Endothelial cell of umbilical vein (primary cell): ENCODE measurements around the gene SCD. TPM values are rescaled to one million over a fixed set of nuclear protein-coding genes. Genes with fewer than 3 reads are reported as not detected.

Experiments
- BruUV-seq: library from RNA; stranded (reverse); fragments of 400-500 nt; replicated peaks from 2 replicates; lab custom pipeline; 2021; lab: Mats Ljungman, UMichigan
- CTCF ChIA-PET: fragments of 300-600, 350-600 bp; sonication (Branson Sonifier 250); formaldehyde crosslinking; loops from one replicate; lab custom pipeline; 2021; ENCODE audit warnings: antibody characterized with exemption, inconsistent platforms; lab: Charles Lee
- POLR2A ChIA-PET: fragments of 300-600, 350-600 bp; sonication (Branson Sonifier 250); formaldehyde crosslinking; loops from one replicate; lab custom pipeline; 2021; ENCODE audit warnings: antibody characterized with exemption, inconsistent platforms; lab: Charles Lee
- DNase-seq: peaks from one replicate; pipeline ENCODE4 v3.0.0-alpha.2; 2011; ENCODE audit warnings: low read depth, low spot score
- FAIRE-seq: peaks from 2 replicates; lab custom pipeline; 2011; peaks lifted over from hg19 to GRCh38; lab: Jason Lieb, UNC
- H2AFZ ChIP-seq: 2 replicates; pipeline ENCODE4 v1.6.0; 2012; ENCODE audit warnings: low read depth, low read length, control low read depth, inconsistent platforms
- H3K27ac ChIP-seq: 2 replicates; pipeline ENCODE4 v1.5.1; 2011; ENCODE audit warnings: low read depth, mild to moderate bottlenecking, control low read depth, low read length, moderate library complexity; ENCODE audit not compliant: insufficient read depth
- H3K27me3 ChIP-seq, 2 experiments: 2 replicates each; pipeline versions ENCODE4 v1.6.0 to v1.6.1; 2011; ENCODE audit warnings: low read length in 2 of 2, mixed read lengths in 1 of 2; ENCODE audit not compliant: control insufficient read depth in 2 of 2, insufficient read depth in 2 of 2
- H3K36me3 ChIP-seq, 2 experiments: 2 replicates in 1 of 2; 3 replicates in 1 of 2; pipeline ENCODE4 v1.5.1; 2011; ENCODE audit warnings: low read length in 2 of 2, mild to moderate bottlenecking in 1 of 2, moderate library complexity in 1 of 2; ENCODE audit not compliant: control insufficient read depth in 2 of 2, insufficient read depth in 2 of 2; ENCODE audit errors: extremely low read depth in 1 of 2
- H3K4me1 ChIP-seq: 3 replicates; pipeline ENCODE4 v1.5.1; 2011; ENCODE audit warnings: mild to moderate bottlenecking, low read length; ENCODE audit not compliant: control insufficient read depth, insufficient read depth; ENCODE audit errors: extremely low read depth
- H3K4me2 ChIP-seq: 2 replicates; pipeline ENCODE4 v1.6.1; 2011; ENCODE audit warnings: low read length, control low read depth, mixed read lengths; ENCODE audit not compliant: insufficient read depth
- H3K4me3 ChIP-seq, 3 experiments: fragments of 200-600 bp in 1 of 3; sonication (generic), shearing (Covaris generic) in 1 of 3; replicated peaks in 1 of 3; 2 replicates each; pipeline ENCODE4 v1.5.1; 2011 to 2016; ENCODE audit warnings: control low read depth in 3 of 3, low read length in 3 of 3, mild to moderate bottlenecking in 2 of 3, inconsistent platforms in 1 of 3, low read depth in 1 of 3, moderate library complexity in 1 of 3; ENCODE audit not compliant: insufficient read depth in 1 of 3
- H3K79me2 ChIP-seq: 2 replicates; pipeline ENCODE4 v1.6.0; 2012; ENCODE audit warnings: low read length, inconsistent platforms; ENCODE audit not compliant: control insufficient read depth, insufficient read depth
- H3K9ac ChIP-seq: replicated peaks from 2 replicates; pipeline ENCODE3; 2011; ENCODE audit warnings: low read length, control low read depth; ENCODE audit not compliant: insufficient read depth; ENCODE audit errors: extremely low read depth
- H3K9me1 ChIP-seq: replicated peaks from 3 replicates; pipeline ENCODE4 v1.6.0; 2011; ENCODE audit warnings: mild to moderate bottlenecking, low read length; ENCODE audit not compliant: control insufficient read depth, insufficient read depth; ENCODE audit errors: extremely low read depth
- H3K9me3 ChIP-seq: replicated peaks from 2 replicates; pipeline ENCODE4 v1.5.1; 2012; ENCODE audit warnings: low read length, inconsistent platforms; ENCODE audit not compliant: control insufficient read depth, insufficient read depth
- H4K20me1 ChIP-seq: replicated peaks from 2 replicates; pipeline ENCODE3; 2011; ENCODE audit warnings: mild to moderate bottlenecking, low read length; ENCODE audit not compliant: control insufficient read depth, insufficient read depth; ENCODE audit errors: extremely low read depth
- CTCF ChIP-seq, 2 donors: IDR thresholded peaks; 1 replicate in 1 of 2; 2 replicates in 1 of 2; pipeline ENCODE4 v1.5.1; 2011; ENCODE audit warnings: low read length in 2 of 2, mild to moderate bottlenecking in 2 of 2, moderate library complexity in 2 of 2, control low read depth in 1 of 2, inconsistent platforms in 1 of 2, low read depth in 1 of 2; ENCODE audit not compliant: insufficient read depth in 1 of 2; ENCODE audit errors: extremely low read depth in 1 of 2
- EZH2 ChIP-seq: IDR thresholded peaks from 2 replicates; pipeline ENCODE4 v1.6.1; 2012; ENCODE audit warnings: borderline replicate concordance, low read depth, mild to moderate bottlenecking, moderate library complexity, low read length, inconsistent platforms; ENCODE audit not compliant: severe bottlenecking
- FOS ChIP-seq: IDR thresholded peaks from 2 replicates; pipeline ENCODE4 v1.6.1; 2011; ENCODE audit warnings: mild to moderate bottlenecking, low read length, moderate library complexity, borderline replicate concordance; ENCODE audit not compliant: insufficient read depth
- GATA2 ChIP-seq: IDR thresholded peaks from 2 replicates; pipeline ENCODE4 v1.7.0; 2011; ENCODE audit warnings: low read depth, mild to moderate bottlenecking, moderate library complexity, mixed read lengths, low read length; ENCODE audit not compliant: insufficient read length, insufficient read depth
- JUN ChIP-seq: IDR thresholded peaks from 2 replicates; pipeline ENCODE4 v1.6.1; 2011; ENCODE audit warnings: borderline replicate concordance, low read depth; ENCODE audit not compliant: insufficient read length, insufficient read depth
- MYC ChIP-seq: IDR thresholded peaks from one replicate; pipeline ENCODE4 v1.6.1; 2011; ENCODE audit warnings: mild to moderate bottlenecking, low read depth, low read length
- POLR2A ChIP-seq: IDR thresholded peaks from 2 replicates; pipeline ENCODE4 v1.6.1; 2012; ENCODE audit warnings: low read depth, mild to moderate bottlenecking, control low read depth, low read length
- POLR2AphosphoS5 ChIP-seq: IDR thresholded peaks from 2 replicates; pipeline ENCODE4 v1.6.1; 2012; ENCODE audit warnings: low read depth, mild to moderate bottlenecking, control low read depth, low read length, moderate library complexity; ENCODE audit not compliant: insufficient read depth
- dilution Hi-C: fragments of 300-500 bp; cut with MboI; formaldehyde crosslinking; loops from one replicate; pipeline ENCODE4 v1.15.0; 2019; ENCODE audit warnings: low sequenced_read_pairs; ENCODE audit not compliant: extremely low pct_ligation_motif_present
- intact Hi-C: fragments of 100-400 bp; cut with micrococcal nuclease; formaldehyde crosslinking; loops from one replicate; pipeline ENCODE4 v1.10.0; 2022
- polyA plus RNA-seq, 4 experiments: library from polyadenylated mRNA; depleted of rRNA in 3 of 4; stranded (reverse) in 3 of 4; unstranded in 1 of 4; fragments of >200 nt; gene quantifications; 2 replicates each; pipeline versions ENCODE4 v1.2.1 to v1.2.3, GENCODE V29; 2011 to 2012; ENCODE audit warnings: missing spikeins in 1 of 4
- total RNA-seq: library from RNA; stranded (reverse); gene quantifications from 2 replicates; pipeline ENCODE4 v1.2.3, GENCODE V29; 2021
- TF ChIP-seq, protein P1 (sequence below): IDR thresholded peaks from 2 replicates; pipeline ENCODE4 v1.6.1; 2011; ENCODE audit not compliant: insufficient read depth, insufficient read length

SCD gene
- total and polyA plus RNA-seq, 2 donors (not counting 3 experiments of a cell fraction or from before 2014, with no cell fraction given), result 258 to 426 TPM

GRCh38 chr10:100339236-100339635, 7.8 kb upstream of the SCD start:
- Histone ChIP-seq H3K4me2 (no peak overlapping the region), H3K9me3 (no peaks in the 10 kb centered on the region), H3K27ac (no peak overlapping the region), H4K20me1 (no peaks in the 10 kb centered on the region), H3K27me3 (peaks cover 4 to 5% of the 10 kb centered on the region in 2 experiments), H3K4me1 (no peaks in the 10 kb centered on the region), H3K36me3 (no peaks in the 10 kb centered on the region), H3K9ac (no peak overlapping the region), H3K79me2 (no peaks in the 10 kb centered on the region), H2AFZ (no peak overlapping the region), H3K4me3 (no peak overlapping the region), H3K9me1 (no peaks in the 10 kb centered on the region)
- no peak for TF ChIP-seq POLR2A
- TF ChIP-seq, protein P1, sequence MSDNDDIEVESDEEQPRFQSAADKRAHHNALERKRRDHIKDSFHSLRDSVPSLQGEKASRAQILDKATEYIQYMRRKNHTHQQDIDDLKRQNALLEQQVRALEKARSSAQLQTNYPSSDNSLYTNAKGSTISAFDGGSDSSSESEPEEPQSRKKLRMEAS, result no peak
- TF ChIP-seq FOS, result no peak
- no peak for TF ChIP-seq POLR2AphosphoS5
- TF ChIP-seq CTCF (IDR thresholded peaks at IDR 0.05; ENCODE audit: extremely low read depth in 1 of 2, insufficient read depth in 1 of 2, low read depth in 1 of 2, low read length in 2 of 2), result no peak
- no peak for TF ChIP-seq GATA2
- no peak for TF ChIP-seq MYC
- TF ChIP-seq JUN, result no peak
- no peak for TF ChIP-seq EZH2
- BruUV-seq, result no TSS peak
- DNase-seq, result no peak
- intact Hi-C loops (loop anchor here (2.0 kb wide), 1 partner anchor 492 kb away; no protein-coding TSS in a partner anchor), dilution Hi-C loops (no loop called here)
- no peak for FAIRE-seq
- CTCF ChIA-PET, result interaction anchor here (0.6 to 7.0 kb wide), 11 partner anchors 34 to 535 kb away, joined by 3 to 110 read pairs (median 4); no protein-coding TSS in a partner anchor
- POLR2A ChIA-PET, result no interaction called here
